Calu3 (cell line): ENCODE results near the gene PEPD. TPM values are rescaled to one million over a fixed set of nuclear protein-coding genes. Genes with fewer than 3 reads are reported as not detected.

Experiments
- BruUV-seq: library from RNA; stranded (reverse); fragments of 400-500 nt; replicated peaks from 2 replicates; lab custom pipeline; 2021; lab: Mats Ljungman, UMichigan
- CTCF ChIA-PET: fragments of 300-600 bp; sonication (Branson Sonifier 250); formaldehyde crosslinking; loops from one replicate; lab custom pipeline; 2022; ENCODE audit warnings: antibody characterized with exemption; lab: Charles Lee
- DNase-seq: peaks from one replicate; pipeline ENCODE4 v3.0.0; 2022
- H3K27ac Mint-ChIP-seq: one replicate; pipeline ENCODE4 v1.8.0; 2022; ENCODE audit warnings: mixed read lengths; ENCODE audit not compliant: unreplicated experiment
- H3K27me3 Mint-ChIP-seq: one replicate; pipeline ENCODE4 v1.8.0; 2022; ENCODE audit warnings: mixed read lengths; ENCODE audit not compliant: unreplicated experiment
- H3K36me3 Mint-ChIP-seq: one replicate; pipeline ENCODE4 v1.8.0; 2022; ENCODE audit warnings: mild to moderate bottlenecking, moderate library complexity, mixed read lengths; ENCODE audit not compliant: insufficient read depth, unreplicated experiment
- H3K4me1 Mint-ChIP-seq: one replicate; pipeline ENCODE4 v1.8.0; 2022; ENCODE audit warnings: mild to moderate bottlenecking, low read depth, mixed read lengths; ENCODE audit not compliant: unreplicated experiment
- H3K4me3 Mint-ChIP-seq: one replicate; pipeline ENCODE4 v1.8.0; 2022; ENCODE audit warnings: mild to moderate bottlenecking, low read depth, moderate library complexity, mixed read lengths; ENCODE audit not compliant: unreplicated experiment
- H3K9me3 Mint-ChIP-seq: one replicate; pipeline ENCODE4 v1.8.0; 2022; ENCODE audit warnings: low read depth, mixed read lengths; ENCODE audit not compliant: unreplicated experiment
- CTCF ChIP-seq: fragments of 200-600 bp; IDR thresholded peaks from one replicate; pipeline ENCODE4 v1.8.0; 2022; ENCODE audit warnings: antibody characterized with exemption; ENCODE audit not compliant: unreplicated experiment
- intact Hi-C: fragments of 100-400 bp; cut with micrococcal nuclease; formaldehyde crosslinking; loops from one replicate; pipeline ENCODE4 v1.10.0; 2022; ENCODE audit not compliant: unreplicated experiment
- total RNA-seq: library from RNA; stranded (reverse); gene quantifications from 2 replicates; pipeline ENCODE4 v1.2.3, GENCODE V29; 2022

The PEPD gene
- total RNA-seq, 1 experiment from 2014 or later = 65.5 TPM

GRCh38 chr19:33376423-33376822, 145.2 kb downstream of the PEPD start:
- intact Hi-C loops = no loop called here
- peak; percentile 67 for DNase-seq
- H3K4me1 Mint-ChIP-seq = peaks cover 32% of the 10 kb centered on the region
- TF ChIP-seq CTCF = no peak
- no TSS peak for BruUV-seq
- CTCF ChIA-PET = interaction anchor here (0.8 to 1.2 kb wide), 2 partner anchors 120 to 157 kb away, joined by 5 to 6 read pairs; no protein-coding TSS in a partner anchor
- H3K27ac Mint-ChIP-seq = peak overlapping the region; percentile 42
- peak overlapping the region; percentile 95 for H3K4me3 Mint-ChIP-seq
- H3K27me3 Mint-ChIP-seq = no peaks in the 10 kb centered on the region
- H3K36me3 Mint-ChIP-seq = peaks cover 74% of the 10 kb centered on the region
- H3K9me3 Mint-ChIP-seq = no peaks in the 10 kb centered on the region

GRCh38 chr19:33375837-33376159, 145.8 kb downstream of the PEPD start:
- H3K36me3 Mint-ChIP-seq = peaks cover 69% of the 10 kb centered on the region
- TF ChIP-seq CTCF = no peak
- peaks cover 32% of the 10 kb centered on the region for H3K4me1 Mint-ChIP-seq
- no peaks in the 10 kb centered on the region for H3K9me3 Mint-ChIP-seq
- H3K27ac Mint-ChIP-seq = peak overlapping the region; percentile 42
- BruUV-seq = no TSS peak
- H3K27me3 Mint-ChIP-seq = no peaks in the 10 kb centered on the region
- intact Hi-C loops = no loop called here
- H3K4me3 Mint-ChIP-seq = peak overlapping the region; percentile 95
- CTCF ChIA-PET = interaction anchor here (1.2 kb wide), 1 partner anchor 157 kb away, joined by 5 read pairs; no protein-coding TSS in a partner anchor
- DNase-seq = no peak

GRCh38 chr19:33375156-33375836, 146.3 kb downstream of the PEPD start:
- no TSS peak for BruUV-seq
- H3K27me3 Mint-ChIP-seq = no peaks in the 10 kb centered on the region
- peaks cover 32% of the 10 kb centered on the region for H3K4me1 Mint-ChIP-seq
- CTCF ChIA-PET = interaction anchor here (1.2 kb wide), 1 partner anchor 10 kb away, joined by 3 read pairs; no protein-coding TSS in a partner anchor
- intact Hi-C loops = no loop called here
- peak overlapping the region; percentile 97 for H3K27ac Mint-ChIP-seq
- H3K36me3 Mint-ChIP-seq = peaks cover 69% of the 10 kb centered on the region
- H3K9me3 Mint-ChIP-seq = no peaks in the 10 kb centered on the region
- H3K4me3 Mint-ChIP-seq = peak overlapping the region; percentile 95
- TF ChIP-seq CTCF = no peak
- no peak for DNase-seq

GRCh38 chr19:33374236-33374714, 147.3 kb downstream of the PEPD start:
- Mint-ChIP-seq H3K27ac (peak overlapping the region; percentile 97), H3K4me1 (peaks cover 29% of the 10 kb centered on the region), H3K9me3 (no peaks in the 10 kb centered on the region), H3K27me3 (no peaks in the 10 kb centered on the region), H3K36me3 (peaks cover 62% of the 10 kb centered on the region), H3K4me3 (peak overlapping the region; percentile 95)
- BruUV-seq = no TSS peak
- peak; percentile 27 for TF ChIP-seq CTCF
- intact Hi-C loops = loop anchor here (5.0 kb wide), 1 partner anchor 72 kb away; the partner anchor contains the start of gene CEBPA
- DNase-seq = no peak
- CTCF ChIA-PET = interaction anchor here (0.5 to 1.2 kb wide), 2 partner anchors 11 to 186 kb away, joined by 3 to 4 read pairs; no protein-coding TSS in a partner anchor
